Eye (tissue), 1 donor: Measurements from ENCODE around the gene TIMP2.
"Not testable (repeated sequence)": the region's sequence is repeated elsewhere in the genome, so short reads cannot be mapped to it uniquely, and the experiment has no call there.

Source experiments
- DNase-seq: peaks from one replicate; pipeline ENCODE4 v3.0.0-alpha.2; 2015

TIMP2 gene

GRCh38 chr17:78929908-78930775 lies 5.0 kb upstream of the TIMP2 start:
- no peak for DNase-seq

- DNase-seq: peak; percentile 77
Measured at GRCh38 chr17:78925662-78926555, 722 bp upstream of the TIMP2 start.

GRCh38 chr17:78924481-78925151 lies 571 bp downstream of the TIMP2 start:
- DNase-seq: peak; percentile 73

- DNase-seq: peak; percentile 32
Measured at GRCh38 chr17:78923660-78924453, 1.3 kb downstream of the TIMP2 start.

GRCh38 chr17:78922816-78923498 lies 2.2 kb downstream of the TIMP2 start:
- no peak for DNase-seq

GRCh38 chr17:78921437-78921971 lies 3.7 kb downstream of the TIMP2 start:
- DNase-seq: no peak

- no peak for DNase-seq
Measured at GRCh38 chr17:78920528-78920927, 4.7 kb downstream of the TIMP2 start.

GRCh38 chr17:78919861-78920450 lies 5.2 kb downstream of the TIMP2 start:
- DNase-seq: no peak

- no peak for DNase-seq
Measured at GRCh38 chr17:78918979-78919378, 6.2 kb downstream of the TIMP2 start.

- no peak for DNase-seq
Measured at GRCh38 chr17:78917451-78918275, 7.5 kb downstream of the TIMP2 start.

GRCh38 chr17:78915872-78916632 lies 9.1 kb downstream of the TIMP2 start:
- no peak for DNase-seq

GRCh38 chr17:78913115-78913514 lies 12.1 kb downstream of the TIMP2 start:
- DNase-seq: no peak

GRCh38 chr17:78912082-78912481 lies 13.1 kb downstream of the TIMP2 start:
- no peak for DNase-seq

GRCh38 chr17:78911543-78911942 lies 13.6 kb downstream of the TIMP2 start:
- DNase-seq: not testable (repeated sequence)

GRCh38 chr17:78910497-78911284 lies 14.5 kb downstream of the TIMP2 start:
- DNase-seq: no peak

- DNase-seq: no peak
Measured at GRCh38 chr17:78908426-78908825, 16.8 kb downstream of the TIMP2 start.

- DNase-seq: no peak
Measured at GRCh38 chr17:78905541-78905940, 19.6 kb downstream of the TIMP2 start.

GRCh38 chr17:78905116-78905515 lies 20.1 kb downstream of the TIMP2 start:
- DNase-seq: no peak
